Activated naive CD8-positive, alpha-beta T cell treated with anti-CD3 and anti-CD28 coated beads, Interleukin-2, amount 50 U/mL, for 16 hours (primary cell): ENCODE results near the gene RNF144A.

ENCODE experiments used
- DNase-seq: peaks from one replicate; pipeline ENCODE4 v3.0.0-alpha.2; 2020; ENCODE audit warnings: low read depth, low spot score

RNF144A gene

DNA sequence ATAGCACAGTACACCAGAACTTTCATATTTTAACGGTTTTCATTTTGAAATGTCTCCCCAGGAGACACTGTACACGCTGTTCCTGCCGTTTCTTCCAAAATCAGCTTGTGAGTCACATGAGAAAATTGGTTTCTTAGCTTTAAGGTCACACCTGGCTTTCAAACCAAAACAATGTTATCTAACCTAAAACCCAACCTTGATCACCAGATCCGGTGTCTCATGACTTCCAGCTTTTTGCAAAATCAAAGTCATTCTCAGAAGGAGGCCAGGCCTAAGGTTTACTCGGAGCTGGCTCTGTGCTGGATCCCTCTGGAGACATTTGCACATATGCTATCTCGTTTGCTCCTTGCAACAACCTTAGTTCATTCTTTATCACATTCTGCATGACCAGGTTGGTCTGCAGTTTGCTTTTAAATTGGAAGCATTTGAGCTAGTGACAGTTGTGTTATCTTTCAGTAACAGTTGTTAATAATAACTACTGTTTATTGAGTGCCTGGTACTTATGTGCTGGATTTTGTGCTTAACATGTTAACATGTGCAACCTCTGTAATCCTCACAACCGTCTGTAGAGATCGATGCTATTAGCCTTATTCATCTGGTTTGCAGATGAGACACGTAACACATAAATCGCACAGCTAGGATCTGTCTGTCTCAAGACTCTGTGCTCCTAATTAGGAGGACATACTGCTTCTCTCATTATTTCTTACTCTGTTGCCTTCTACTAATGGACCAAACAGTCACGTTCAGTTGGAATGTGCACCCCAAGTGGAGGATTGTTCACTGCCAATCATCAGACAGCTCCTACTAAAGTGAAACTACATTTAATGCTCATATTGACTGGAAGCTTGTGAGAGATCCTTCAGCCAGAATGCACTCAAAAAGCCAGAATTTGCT, 105.5 kb downstream of the RNF144A start:
- no peak for DNase-seq

DNA sequence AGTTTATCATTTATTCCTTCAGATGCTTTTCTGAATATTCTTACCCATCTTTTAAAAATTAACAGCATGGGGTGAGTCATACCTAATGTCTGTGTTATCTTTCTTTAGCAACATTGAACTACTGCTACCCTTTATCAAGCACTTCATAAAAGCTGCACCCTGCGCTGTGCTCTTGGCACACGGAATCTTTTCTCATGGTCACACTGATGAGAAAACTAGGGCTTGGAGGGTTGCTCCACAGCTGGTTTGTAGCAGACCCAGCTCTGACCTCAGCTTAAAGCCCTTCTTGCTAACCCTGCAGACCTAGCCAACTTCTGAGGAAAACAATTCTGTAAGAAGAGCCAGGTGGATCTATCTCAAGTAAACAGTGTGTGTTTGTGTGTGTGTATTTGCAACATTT, 106.3 kb downstream of the RNF144A start:
- no peak for DNase-seq

DNA sequence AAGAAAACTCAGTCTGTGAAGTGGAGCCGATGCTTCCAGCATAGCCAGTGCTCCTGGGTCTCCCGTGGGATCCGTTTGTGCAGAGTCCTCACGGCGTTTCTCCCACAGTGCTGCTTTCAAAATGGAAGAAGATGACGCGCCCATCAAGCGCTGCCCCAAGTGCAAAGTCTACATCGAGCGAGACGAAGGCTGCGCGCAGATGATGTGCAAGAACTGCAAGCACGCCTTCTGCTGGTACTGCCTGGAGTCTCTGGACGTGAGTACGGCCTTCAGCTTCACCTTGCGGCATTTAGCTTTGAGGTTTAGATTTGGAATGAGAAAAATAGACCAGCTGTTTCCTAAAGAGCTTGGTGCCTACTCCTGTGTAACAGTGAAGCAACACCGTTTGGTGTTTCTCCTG, 107.0 kb downstream of the RNF144A start:
- DNase-seq, result no peak

DNA sequence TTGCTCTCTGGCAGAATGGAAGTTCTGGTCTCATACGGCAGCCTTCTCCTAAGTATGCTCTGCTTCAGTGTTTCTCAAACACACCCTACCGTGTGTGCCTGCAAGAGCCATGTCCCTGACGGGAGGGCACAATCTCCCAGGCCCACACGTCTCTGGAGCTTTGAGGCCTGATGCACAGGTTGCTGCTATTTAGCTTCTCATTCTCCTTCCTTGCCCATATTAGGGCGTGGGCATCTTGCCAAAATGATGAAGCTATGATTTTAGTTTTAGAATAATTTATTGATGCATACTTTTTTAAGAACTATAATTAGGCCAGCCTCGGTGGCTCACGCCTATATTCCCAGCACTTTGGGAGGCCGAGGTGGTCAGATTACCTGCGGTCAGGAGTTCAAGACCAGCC, 107.9 kb downstream of the RNF144A start:
- no peak for DNase-seq

DNA sequence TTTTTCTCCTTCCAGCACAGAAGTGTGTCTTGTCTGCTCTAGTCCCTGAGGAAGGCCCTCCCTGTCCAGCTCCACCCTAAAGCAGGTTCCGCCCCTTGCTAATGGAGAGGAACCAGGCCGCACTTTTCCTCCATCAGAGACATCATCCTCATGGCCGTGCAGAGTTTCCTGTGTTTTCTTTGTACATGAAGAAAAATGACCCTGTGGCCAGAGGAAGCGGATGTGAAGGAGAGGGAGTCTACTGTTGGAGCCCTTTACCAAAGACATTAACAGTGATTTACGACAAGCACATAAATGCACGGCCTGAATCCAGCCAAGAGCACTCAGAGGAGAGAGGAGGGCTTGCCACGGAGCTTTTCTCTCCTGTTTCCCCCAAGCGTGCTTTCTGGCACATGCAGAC, 109.5 kb downstream of the RNF144A start:
- DNase-seq, result no peak

DNA sequence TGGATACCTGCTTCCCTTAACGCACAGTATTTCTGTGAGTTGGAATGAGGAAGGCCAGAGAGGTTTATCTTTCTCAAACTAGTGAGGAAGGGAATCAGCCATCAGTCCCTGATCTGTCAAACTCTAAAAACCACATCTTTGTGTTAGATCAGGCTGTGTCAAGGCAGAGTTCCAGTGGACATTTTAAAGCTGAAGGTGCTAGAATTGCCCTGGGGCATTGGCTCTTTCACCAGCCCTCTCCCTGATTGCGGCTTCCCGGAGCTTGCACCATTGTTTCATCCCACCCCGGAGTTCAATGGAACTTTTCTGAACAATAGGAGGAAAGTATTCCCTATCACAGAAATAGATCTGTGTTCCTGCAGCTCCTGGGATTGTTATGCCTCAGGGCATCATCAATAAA, 110.2 kb downstream of the RNF144A start:
- DNase-seq, result no peak

DNA sequence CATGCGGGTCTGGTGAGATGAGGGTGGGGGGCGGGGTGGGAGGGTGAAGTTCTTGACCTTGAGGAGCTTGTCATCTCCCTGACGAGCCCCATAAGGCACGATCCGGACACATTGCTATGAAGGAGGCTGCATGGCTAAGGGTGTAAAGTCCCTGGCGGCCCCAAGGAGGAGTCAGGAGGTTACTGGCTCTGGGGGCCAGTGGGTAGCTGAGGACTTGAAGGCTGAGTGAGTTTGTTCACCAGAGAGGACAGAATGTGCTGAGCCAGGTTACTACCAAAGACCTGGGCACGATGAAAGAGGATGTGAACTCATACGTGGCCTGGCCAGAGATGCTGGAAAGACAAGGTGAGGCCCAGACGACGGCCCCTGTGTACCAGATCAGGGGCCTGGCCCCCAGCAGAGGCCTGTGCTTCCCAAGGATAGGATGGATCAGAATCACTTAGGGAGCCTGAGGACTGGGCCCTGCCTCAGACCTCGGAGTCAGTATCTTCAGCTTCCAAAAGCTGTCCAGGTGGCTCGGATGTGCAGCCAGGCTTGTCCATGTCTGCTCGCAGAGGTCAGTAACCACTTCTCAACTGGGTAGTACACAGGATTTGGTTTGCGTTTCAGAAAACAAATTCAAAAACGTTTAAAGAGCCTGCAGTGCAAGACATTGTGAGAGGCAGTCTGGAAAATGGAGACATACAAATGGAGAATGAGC, 110.9 kb downstream of the RNF144A start:
- DNase-seq, result no peak

DNA sequence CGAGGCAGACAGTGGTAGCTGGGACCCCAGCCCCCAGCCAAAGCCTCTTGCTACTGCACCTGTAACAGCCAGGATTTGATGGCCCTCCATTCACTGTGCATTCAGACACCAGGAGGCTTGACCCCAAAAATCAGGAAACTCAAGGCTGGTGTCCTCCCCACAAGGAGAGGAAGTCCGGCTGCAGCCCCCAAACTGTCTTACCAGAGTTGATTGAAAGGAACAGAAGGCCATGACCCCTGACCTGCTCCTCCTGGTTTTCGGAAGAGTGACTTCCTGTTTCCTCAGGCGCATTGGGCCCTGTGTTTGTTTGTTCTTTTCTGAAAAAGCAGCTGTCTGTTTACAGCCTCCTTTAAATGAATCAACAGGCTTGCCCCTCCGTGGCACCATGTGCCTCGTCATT, 111.6 kb downstream of the RNF144A start:
- no peak for DNase-seq

DNA sequence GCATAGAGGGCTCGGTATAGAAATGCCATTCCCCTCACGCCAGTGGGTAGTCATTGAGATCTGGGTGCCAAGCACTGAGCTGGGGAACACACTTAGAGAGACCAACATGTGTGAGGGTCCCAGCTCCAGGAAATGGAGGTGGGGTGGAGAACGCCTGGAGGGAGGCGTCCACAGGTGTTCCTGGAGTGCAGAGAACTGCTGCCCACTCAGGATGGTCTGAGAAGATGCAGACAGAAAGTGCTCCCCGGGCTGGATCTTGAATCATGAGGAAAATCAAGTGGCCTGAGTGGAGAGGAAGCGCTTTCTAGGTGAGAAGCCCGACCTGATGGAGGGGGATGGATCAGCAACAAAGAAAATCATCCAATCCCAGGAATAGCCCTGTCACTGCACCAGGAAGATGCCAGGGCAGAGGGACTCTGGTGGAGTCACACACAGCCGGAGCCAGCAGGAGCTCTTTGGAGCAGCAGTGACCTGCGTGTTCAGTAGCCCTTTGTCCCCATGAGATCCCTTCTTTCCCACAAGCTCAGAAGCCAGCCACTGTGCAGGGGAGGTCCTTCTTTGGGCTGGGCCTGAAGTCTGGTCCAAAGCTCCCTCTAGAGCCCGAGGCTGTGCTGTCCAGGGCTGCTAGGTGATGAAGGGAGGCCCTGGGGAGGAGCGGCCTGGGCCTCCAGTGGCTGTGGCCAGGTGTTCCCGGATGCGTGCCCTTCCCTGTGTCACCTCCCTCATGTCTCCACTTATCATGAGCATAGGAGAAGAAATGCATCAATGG, 112.3 kb downstream of the RNF144A start:
- DNase-seq, result no peak

DNA sequence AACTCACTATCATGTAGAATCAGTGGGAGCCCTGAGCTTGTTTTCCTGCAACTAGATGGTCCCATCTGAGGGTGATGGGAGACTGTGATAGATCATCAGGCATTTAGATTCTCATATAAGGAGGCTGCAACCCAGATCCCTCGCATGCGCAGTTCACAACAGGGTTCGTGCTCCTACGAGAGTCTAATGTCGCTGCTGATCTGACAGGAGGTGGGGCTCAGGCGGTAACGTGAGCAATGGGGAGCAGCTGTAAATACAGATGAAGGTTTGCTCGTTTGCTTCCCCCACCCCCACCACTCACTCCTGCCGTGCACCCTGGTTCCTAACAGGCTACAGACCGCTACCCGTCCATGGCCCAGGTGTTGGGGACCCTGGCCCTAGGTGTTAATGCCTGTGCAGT, 113.6 kb downstream of the RNF144A start:
- no peak for DNase-seq

DNA sequence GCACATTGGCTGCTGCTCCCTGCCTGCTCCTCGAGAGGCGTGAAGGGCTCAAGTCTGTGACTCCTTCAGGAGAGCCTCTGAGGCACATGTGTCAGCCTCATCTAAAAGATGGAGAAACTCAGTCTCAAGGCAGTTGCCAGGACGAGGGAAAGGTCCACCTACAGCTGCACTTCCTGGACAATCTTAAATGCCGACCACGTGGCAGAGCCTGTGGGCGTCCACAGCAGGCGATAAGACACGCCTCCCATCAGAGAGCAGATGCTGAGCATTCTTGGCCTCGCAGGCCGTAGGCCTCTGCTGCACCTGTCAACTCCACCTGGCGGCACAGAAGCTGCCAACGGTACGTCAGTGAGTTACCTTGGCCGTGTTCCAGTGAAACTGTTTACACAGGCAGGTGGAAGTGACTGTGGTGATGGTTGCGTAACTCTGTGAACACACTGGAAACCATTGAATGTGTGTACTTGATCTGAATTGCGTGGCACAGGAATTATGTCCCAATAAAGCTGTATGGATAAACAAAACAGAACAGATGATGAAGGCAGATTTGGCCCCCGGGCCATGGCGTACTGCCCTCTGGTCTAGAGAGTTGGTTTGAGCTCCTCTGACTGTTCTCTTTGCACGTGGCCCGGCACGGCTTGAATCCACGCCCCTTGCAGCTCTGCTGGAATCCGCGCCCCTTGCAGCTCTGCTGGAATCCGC, 114.5 kb downstream of the RNF144A start:
- DNase-seq, result no peak

DNA sequence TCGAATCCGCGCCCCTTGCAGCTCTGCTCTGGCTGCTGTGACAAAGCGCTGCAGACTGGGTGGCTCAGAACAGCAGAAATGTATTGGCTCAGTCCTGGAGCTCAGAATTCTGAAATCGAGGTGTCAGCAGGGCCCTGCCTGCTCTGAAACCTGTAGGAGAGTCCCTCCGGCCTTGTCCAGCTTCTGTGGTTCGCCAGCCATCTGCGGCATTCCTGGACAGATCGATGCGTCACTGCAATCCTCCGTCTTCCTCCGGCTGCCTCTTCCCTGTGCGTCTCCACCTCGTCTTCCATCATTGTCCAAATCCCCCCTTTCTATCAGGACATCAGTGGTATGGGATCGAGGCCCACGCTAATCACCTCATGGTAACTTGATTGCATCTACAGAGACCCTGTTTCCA, 115.2 kb downstream of the RNF144A start:
- no peak for DNase-seq

DNA sequence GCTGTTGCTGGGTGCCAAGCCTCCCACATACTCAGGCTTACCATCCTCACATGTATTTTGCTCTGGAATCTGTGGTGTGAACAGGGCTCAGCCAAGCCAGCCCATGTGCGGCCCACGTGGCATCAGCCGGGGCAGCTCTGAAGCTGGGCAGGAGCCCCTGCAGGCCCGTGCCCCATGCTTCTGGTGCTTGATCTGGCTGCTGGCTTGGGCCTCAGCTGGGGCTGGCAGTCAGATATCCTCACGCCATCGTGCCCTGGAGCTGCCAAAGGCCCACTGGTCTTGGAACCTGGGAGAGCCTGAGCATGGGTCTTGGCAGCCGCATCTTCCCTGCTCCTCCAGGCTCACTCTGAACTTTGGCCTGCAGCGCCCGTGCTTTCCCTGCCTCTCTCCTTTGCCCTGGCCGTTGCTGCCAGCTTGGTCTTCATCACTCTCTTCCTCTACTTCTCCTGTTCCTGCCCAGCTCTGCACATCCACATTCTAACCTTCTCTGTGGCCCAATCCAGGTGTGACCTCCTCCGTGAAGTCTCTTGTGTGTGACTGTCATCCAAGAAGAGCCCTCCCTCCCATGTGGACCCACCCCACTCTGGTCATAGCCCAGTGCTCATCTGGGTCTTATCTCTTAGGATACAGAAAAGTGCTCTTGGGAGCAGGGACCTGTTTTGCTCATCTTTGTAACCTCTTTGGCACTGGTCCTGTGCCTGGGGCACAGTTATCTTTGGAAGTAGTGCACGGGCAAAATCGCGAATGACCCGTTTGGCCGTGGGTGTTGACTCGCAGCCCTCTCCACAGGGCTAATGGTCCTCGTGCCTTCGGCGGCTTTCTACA, 116.1 kb downstream of the RNF144A start:
- no peak for DNase-seq

DNA sequence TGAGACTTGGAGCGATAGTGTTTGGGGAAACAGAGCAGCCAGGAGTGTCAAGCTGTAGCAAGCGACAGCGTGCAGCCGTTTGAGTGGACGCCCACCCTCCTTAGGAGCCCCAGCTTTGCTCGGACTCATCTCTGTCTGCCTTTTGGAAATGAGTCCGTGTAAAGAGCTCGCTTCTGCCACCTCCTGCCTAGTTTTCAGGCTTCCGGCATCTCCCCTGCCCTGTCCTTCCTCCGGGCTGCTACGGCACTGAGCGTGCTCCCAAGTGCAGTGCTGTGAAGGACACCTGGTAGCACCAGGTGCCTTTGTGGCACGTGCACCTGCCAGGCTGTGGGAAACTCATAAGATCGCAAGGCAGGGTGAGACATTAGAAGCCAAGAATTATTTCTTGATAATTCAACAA, 117.1 kb downstream of the RNF144A start:
- no peak for DNase-seq

DNA sequence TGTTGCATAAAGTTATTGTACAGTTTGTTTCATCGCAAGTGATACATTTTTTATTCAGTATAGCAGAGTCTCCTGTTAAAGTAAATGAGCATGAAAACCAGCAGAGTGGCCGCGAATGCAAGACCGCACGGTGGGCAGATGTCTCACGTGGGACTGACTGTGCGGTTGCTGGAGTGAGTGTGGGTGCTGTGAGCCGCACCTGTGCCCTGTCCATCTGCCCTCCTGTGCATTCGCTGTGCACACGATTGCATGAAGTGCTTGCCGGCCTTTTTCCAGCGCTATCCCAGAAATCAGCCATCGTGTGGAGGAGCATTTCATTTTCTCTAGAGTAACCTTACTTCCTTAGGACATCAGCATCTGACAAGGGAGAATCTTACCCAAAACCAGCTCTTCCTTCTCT, 118.7 kb downstream of the RNF144A start:
- no peak for DNase-seq

DNA sequence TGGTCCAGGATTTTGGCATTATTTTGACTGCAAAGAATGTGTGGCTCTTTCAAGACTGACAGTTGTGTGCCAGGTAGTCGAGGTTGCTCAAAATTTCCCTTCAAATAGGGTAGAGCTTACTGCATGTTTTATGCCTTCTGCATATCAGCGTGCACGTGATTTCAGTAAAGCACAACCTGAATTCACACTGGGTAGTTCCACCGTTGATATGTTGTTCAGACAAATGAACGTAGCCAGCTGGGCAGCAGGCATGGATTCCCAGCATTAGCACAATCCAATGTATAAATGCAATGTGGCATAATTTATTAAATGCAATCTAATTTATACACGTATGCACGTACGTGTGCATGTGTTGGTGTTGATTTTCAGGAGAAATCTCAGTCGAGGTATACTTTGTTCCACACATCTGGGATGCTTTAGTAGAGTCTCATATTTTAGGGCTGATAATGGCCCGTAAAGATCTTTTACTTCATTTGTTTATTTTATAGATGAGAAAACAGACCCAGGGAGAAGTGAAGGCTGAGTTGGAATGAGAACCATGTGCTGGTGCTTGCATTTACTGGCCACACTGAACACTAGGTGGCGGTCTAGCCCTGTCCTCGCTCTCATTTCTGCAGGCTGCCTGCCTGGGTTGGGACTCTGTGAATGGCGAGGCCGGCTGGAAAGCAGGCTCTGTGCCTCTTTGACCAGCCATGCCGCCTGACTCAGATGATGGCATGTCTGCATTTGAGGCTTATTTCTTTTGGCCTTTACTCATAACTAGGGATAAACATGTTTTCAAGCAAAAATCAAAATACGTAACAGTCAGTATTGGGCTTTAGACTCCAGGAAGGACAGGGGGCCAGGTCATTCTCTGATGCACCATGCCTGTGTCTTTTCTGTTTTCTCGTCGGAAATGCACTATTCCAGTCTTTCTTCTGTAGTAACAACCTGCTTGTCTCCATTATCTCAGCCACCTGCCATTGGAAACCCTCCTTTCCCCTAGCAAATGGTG, 120.4 kb downstream of the RNF144A start:
- DNase-seq, result no peak

DNA sequence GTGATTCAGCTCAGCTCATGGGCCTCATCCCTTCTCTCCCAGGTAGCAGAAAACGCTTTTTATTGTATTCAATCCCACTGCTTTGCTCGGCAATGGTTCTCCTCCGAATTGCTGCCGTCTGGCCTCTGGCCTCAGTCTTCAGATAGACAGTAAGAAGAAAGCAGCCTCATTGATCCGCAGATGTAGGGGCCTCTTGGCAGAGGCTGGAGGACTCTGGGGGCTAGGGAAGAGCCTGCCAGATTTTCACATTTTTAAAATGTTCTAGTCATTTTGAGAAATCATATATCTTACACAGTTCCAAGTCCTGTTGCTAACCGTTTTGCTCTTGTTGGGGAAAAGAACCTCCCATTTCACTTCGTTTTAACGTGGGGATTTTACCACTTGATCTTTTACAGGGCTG, 123.3 kb downstream of the RNF144A start:
- no peak for DNase-seq

DNA sequence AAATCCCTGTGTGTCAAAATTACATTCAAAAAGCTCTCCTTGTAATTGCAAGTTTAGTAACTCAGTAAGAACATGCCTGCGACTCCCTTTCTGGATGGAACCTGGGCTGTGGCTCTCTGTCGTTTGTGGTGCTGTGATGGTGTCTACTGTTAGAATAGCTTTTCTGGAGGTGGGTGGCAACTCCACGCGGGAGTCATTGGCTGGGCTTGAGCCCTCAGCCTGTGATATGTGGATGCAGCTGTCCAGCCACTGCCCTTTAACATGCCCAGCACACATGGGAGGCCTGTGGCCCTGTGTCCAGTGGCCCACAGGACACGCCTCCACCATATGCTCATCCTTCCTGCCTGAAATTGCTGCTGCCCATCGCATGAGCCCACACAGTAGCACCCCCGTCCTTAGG, 124.2 kb downstream of the RNF144A start:
- no peak for DNase-seq

DNA sequence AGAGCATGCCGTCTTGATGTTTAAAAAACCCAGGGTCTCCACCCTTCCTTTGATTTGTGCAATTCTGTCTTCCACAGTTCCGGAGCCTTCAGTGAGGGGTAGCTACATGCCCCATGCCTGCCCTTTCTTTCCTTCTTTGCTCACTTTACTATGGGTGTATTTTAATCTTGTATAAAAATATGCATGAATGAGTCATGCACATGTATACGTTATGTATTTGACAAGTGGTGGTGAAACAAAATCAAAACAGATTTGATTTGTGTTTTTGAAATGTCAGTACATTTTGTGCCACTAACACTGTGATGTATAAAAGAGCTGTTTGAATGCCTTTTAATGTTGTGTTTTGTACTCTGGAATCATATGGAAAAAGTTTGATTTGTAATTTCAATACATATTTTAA, 126.5 kb downstream of the RNF144A start:
- DNase-seq, result no peak
